ENCODE results near the gene SYT14.

The SYT14 gene

GRCh38 chr1:210214573-210215409 lies 276.8 kb downstream of the SYT14 start:
- no peak for DNase-seq

- DNase-seq: no peak
These were observed 279.5 kb downstream of the SYT14 start for GRCh38 chr1:210217482-210217881.

- no peak for DNase-seq
These were observed 280.0 kb downstream of the SYT14 start for GRCh38 chr1:210218047-210218446.

Measured in inflammatory macrophage treated with lipopolysaccharide for 1 hour (primary cell).